ENCODE measurements around the gene VTI1A.

DNA sequence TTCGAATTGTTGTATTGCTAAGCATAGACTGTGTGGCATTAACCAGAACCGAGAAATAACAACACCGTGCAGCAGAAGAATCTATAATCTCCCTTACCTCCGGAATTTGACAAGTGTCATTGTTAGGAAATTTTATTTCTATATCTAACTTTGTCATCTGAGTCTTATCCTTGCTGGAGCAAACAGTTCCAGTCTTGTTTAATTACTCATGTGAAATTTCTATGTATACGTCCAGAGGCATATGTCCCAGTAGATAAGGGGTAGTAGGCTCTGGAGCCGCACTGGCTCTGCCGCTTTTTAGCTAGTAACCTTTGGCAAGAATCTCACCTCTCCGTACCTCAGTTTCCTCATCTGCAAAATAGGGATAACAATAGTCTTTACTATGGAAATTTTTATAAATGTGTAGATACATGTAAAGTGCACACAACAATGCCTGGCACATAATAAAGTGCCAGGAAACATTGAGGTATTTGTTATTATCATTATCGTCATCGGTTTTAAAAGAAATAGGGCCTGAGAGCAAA lies 228.6 kb downstream of the VTI1A start:
- TF ChIP-seq CTCF (conservative IDR thresholded peaks at IDR 0.05 in 1 of 2, IDR thresholded peaks at IDR 0.05 in 1 of 2; ENCODE audit: extremely low read depth in 1 of 2, insufficient read depth in 1 of 2, low read depth in 1 of 2, low read length in 2 of 2) (no peak), EZH2 (IDR thresholded peaks at IDR 0.05; ENCODE audit: borderline replicate concordance, low read length) (no peak)
